Measurements from ENCODE around the gene RDH14. TPM values are rescaled to one million over a fixed set of nuclear protein-coding genes. Genes with fewer than 3 reads are reported as not detected.

RDH14 gene
- total RNA-seq, 4 donors from 2014 or later = 24.6 to 55.4 (median 49.8) TPM

DNA sequence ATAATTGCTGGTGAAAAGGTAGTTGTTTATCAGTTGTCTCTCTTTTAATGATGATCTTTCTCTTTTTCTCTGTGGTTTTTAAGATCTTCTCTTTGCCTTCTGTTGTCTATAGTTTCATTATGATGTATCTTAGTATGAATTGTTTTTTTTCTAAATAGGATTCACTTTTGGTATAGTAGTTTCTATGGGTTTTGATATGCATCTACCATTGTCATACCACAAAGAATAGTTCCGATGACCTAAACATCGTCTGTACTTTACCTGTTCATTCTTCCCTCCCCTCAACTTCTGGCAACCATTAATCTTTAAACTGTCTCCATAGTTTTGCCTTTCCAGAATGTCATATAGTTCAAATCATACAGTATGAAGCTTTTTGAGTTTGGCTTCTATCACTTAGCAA lies 19.6 kb downstream of the RDH14 start:
- TF ChIP-seq, protein P1, sequence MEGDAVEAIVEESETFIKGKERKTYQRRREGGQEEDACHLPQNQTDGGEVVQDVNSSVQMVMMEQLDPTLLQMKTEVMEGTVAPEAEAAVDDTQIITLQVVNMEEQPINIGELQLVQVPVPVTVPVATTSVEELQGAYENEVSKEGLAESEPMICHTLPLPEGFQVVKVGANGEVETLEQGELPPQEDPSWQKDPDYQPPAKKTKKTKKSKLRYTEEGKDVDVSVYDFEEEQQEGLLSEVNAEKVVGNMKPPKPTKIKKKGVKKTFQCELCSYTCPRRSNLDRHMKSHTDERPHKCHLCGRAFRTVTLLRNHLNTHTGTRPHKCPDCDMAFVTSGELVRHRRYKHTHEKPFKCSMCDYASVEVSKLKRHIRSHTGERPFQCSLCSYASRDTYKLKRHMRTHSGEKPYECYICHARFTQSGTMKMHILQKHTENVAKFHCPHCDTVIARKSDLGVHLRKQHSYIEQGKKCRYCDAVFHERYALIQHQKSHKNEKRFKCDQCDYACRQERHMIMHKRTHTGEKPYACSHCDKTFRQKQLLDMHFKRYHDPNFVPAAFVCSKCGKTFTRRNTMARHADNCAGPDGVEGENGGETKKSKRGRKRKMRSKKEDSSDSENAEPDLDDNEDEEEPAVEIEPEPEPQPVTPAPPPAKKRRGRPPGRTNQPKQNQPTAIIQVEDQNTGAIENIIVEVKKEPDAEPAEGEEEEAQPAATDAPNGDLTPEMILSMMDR (IDR thresholded peaks at IDR 0.05 in 4 of 5, conservative IDR thresholded peaks at IDR 0.05 in 1 of 5) = no peak
- TF ChIP-seq POLR2A (IDR thresholded peaks at IDR 0.05) = no peak
- no peaks in the 10 kb centered on the region for H3K4me1 ChIP-seq
- DNase-seq (no peak), ATAC-seq (no peak)
- H3K36me3 ChIP-seq = no peaks in the 10 kb centered on the region
- no peak overlapping the region for H3K27ac ChIP-seq
- no peaks in the 10 kb centered on the region for H3K9me3 ChIP-seq
- no peak overlapping the region for H3K4me3 ChIP-seq
- H3K27me3 ChIP-seq = no peaks in the 10 kb centered on the region
- in situ Hi-C loops (cut with MboI; ENCODE audit: low sequenced_read_pairs in 4 of 4) = no loop called here
- intact Hi-C loops (cut with DNase I; ENCODE audit: low total_unique reads) = no loop called here

DNA sequence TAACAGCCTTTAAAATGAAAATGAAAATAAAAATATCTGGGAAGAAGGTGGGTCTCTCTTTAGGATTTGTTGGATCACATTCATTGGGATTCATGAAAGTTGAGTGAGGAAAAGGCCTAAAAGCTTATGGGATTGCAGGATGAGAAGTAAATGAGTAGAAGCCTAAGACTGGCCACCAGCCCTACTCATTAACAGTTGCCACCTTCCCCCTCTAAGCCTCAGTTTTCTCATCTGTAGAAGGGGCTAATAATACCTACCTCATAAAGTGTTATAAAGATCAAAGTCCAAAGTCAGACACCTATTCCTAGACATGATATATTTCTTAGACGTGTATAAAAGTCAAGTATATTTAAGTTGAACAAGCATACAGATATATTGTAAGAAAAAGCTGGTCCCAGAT lies 23.8 kb downstream of the RDH14 start:
- ATAC-seq (no peak), DNase-seq (no peak)
- no peaks in the 10 kb centered on the region for H3K27me3 ChIP-seq
- in situ Hi-C loops (cut with MboI; ENCODE audit: low sequenced_read_pairs in 4 of 4) (loop anchor here in 1 of 4 donors (10.0 kb wide), 1 partner anchor 1318 kb away; no protein-coding TSS in a partner anchor), intact Hi-C loops (cut with DNase I; ENCODE audit: low total_unique reads) (no loop called here)
- H3K4me3 ChIP-seq = no peak overlapping the region
- no peaks in the 10 kb centered on the region for H3K9me3 ChIP-seq
- TF ChIP-seq, protein P1 (IDR thresholded peaks at IDR 0.05 in 4 of 5, conservative IDR thresholded peaks at IDR 0.05 in 1 of 5) = no peak
- TF ChIP-seq POLR2A (IDR thresholded peaks at IDR 0.05) = no peak
- H3K27ac ChIP-seq = no peak overlapping the region
- H3K4me1 ChIP-seq = no peaks in the 10 kb centered on the region
- no peaks in the 10 kb centered on the region for H3K36me3 ChIP-seq

DNA sequence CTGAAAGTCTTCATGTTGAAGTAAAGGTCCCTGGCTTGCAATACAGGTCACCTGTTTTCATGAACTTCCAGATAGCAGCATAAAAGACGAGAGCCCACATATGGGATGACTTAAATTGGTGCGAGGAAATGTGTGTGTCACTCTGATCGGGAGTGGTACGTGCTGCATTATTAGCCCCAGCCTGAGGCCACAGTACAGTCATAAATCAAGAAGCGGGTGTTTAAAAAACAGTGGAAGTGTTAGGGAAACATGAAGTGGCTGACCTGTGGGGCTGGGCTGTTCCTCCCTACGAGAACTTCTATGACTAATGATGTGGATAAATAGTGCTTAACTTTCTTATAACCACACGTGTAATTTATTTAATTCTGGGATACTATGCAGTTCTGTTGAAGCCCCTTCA lies 24.4 kb downstream of the RDH14 start:
- ATAC-seq (no peak), DNase-seq (no peak)
- intact Hi-C loops (cut with DNase I; ENCODE audit: low total_unique reads) = no loop called here
- H3K4me1 ChIP-seq = no peaks in the 10 kb centered on the region
- H3K27ac ChIP-seq = no peak overlapping the region
- H3K4me3 ChIP-seq = no peak overlapping the region
- H3K27me3 ChIP-seq = no peaks in the 10 kb centered on the region
- H3K36me3 ChIP-seq = no peaks in the 10 kb centered on the region
- no peaks in the 10 kb centered on the region for H3K9me3 ChIP-seq
- TF ChIP-seq, protein P1 (IDR thresholded peaks at IDR 0.05 in 4 of 5, conservative IDR thresholded peaks at IDR 0.05 in 1 of 5) = no peak
- TF ChIP-seq POLR2A (IDR thresholded peaks at IDR 0.05) = no peak
- in situ Hi-C loops (cut with MboI; ENCODE audit: low sequenced_read_pairs in 4 of 4) = loop anchor here in 1 of 4 donors (10.0 kb wide), 1 partner anchor 1319 kb away; no protein-coding TSS in a partner anchor

DNA sequence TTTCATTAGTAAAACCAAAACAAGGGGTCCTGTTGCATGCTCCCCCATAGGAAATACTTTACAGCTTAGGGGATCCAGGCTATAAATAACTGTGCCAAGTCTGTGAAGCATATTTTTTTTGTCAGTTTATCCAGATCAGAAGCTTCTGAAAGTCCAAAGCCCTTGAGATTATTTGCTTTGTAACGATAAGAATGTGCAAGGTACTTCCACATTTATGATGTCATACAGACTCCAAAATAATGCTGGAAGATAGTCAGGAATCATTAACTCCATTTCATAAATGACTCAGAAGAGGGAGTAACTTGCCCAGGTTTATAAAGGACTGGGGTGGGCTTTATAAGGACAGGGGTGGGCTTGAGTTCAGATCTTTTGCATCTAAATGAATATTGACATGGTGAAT lies 29.3 kb downstream of the RDH14 start:
- TF ChIP-seq, protein P1 (IDR thresholded peaks at IDR 0.05 in 4 of 5, conservative IDR thresholded peaks at IDR 0.05 in 1 of 5) = no peak
- TF ChIP-seq POLR2A (IDR thresholded peaks at IDR 0.05) = no peak
- Histone ChIP-seq H3K27me3 (no peaks in the 10 kb centered on the region), H3K36me3 (no peaks in the 10 kb centered on the region), H3K4me1 (no peaks in the 10 kb centered on the region), H3K4me3 (no peak overlapping the region), H3K9me3 (no peaks in the 10 kb centered on the region), H3K27ac (no peak overlapping the region)
- DNase-seq (no peak), ATAC-seq (no peak)
- intact Hi-C loops (cut with DNase I; ENCODE audit: low total_unique reads) = no loop called here
- in situ Hi-C loops (cut with MboI; ENCODE audit: low sequenced_read_pairs in 4 of 4) = loop anchor here in 1 of 4 donors (10.0 kb wide), 1 partner anchor 1324 kb away; no protein-coding TSS in a partner anchor

DNA sequence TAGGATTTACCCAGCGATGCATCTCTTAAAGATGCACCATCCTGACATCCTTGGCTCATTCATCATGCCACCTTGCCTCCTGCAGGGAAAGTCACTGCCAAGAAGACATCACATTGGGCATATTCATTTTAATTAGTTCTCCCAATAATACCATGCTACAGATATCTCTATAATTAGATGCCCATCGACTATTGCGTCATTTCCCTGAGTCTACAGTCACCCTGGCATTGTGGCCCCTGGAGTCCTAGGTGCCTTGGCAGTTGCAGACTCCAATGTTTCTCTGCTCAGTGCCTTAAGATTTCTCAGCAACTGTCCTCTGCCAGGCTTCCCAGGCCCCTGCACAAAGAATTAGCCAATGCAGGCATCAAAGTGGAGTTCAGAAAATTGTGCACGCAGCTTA lies 32.6 kb downstream of the RDH14 start:
- no peak for DNase-seq
- ATAC-seq = no peak
- in situ Hi-C loops (cut with MboI; ENCODE audit: low sequenced_read_pairs in 4 of 4) = loop anchor here in 1 of 4 donors (10.0 kb wide), 1 partner anchor 1337 kb away; no protein-coding TSS in a partner anchor
- TF ChIP-seq POLR2A (IDR thresholded peaks at IDR 0.05) = no peak
- TF ChIP-seq, protein P1 (IDR thresholded peaks at IDR 0.05 in 4 of 5, conservative IDR thresholded peaks at IDR 0.05 in 1 of 5) = no peak
- Histone ChIP-seq H3K36me3 (no peaks in the 10 kb centered on the region), H3K27me3 (no peaks in the 10 kb centered on the region), H3K9me3 (no peaks in the 10 kb centered on the region), H3K4me3 (no peak overlapping the region), H3K27ac (no peak overlapping the region), H3K4me1 (peaks cover 0 to 13% of the 10 kb centered on the region in 2 donors)
- intact Hi-C loops (cut with DNase I; ENCODE audit: low total_unique reads) = loop anchor here (10.0 kb wide), 1 partner anchor 227 kb away; no protein-coding TSS in a partner anchor

Measured in gastrocnemius medialis (tissue), 4 donors.